ENCODE data around the gene HM13. TPM values are rescaled to one million over a fixed set of nuclear protein-coding genes. Genes with fewer than 3 reads are reported as not detected.

The HM13 gene
- total and polyA plus RNA-seq, 3 experiments from 2014 or later = 153 to 167 (median 166) TPM

- Mint-ChIP-seq H3K4me3 (no peak overlapping the region), H3K4me1 (peaks cover 0 to 4% (median 0%) of the 10 kb centered on the region in 3 donors), H3K9me3 (no peaks in the 10 kb centered on the region), H3K27ac (no peak overlapping the region), H3K27me3 (peaks cover 8 to 29% of the 10 kb centered on the region in 2 donors), H3K36me3 (no peaks in the 10 kb centered on the region)
- H3K4me1 ChIP-seq (ENCODE audit: insufficient read depth, low read length) = no peaks in the 10 kb centered on the region
- no peaks in the 10 kb centered on the region for H3K9me3 ChIP-seq (ENCODE audit: low read length)
- H3K27me3 ChIP-seq (ENCODE audit: insufficient read depth, low read length, poor library complexity, severe bottlenecking) = no peaks in the 10 kb centered on the region
- ChIA-PET CTCF (interaction anchor here (23.1 kb wide), 1 partner anchor 50 kb away, joined by 887 read pairs; no protein-coding TSS in a partner anchor), POLR2A (no interaction called here)
- DNase-seq = no peak
- no peaks in the 10 kb centered on the region for H3K36me3 ChIP-seq (ENCODE audit: insufficient read depth, low read length)
- H3K27ac ChIP-seq (ENCODE audit: low read depth, low read length) = no peak overlapping the region
- no peak overlapping the region for H3K4me3 ChIP-seq (ENCODE audit: low read length)
Observed at GRCh38 chr20:31615416-31615815, 101.2 kb downstream of the HM13 start.

- POLR2A ChIA-PET = no interaction called here
- no peak overlapping the region for H3K27ac Mint-ChIP-seq
- Histone ChIP-seq H3K4me3 (ENCODE audit: low read length) (no peak overlapping the region), H3K36me3 (ENCODE audit: insufficient read depth, low read length) (no peaks in the 10 kb centered on the region), H3K27ac (ENCODE audit: low read depth, low read length) (no peak overlapping the region), H3K4me1 (ENCODE audit: insufficient read depth, low read length) (no peaks in the 10 kb centered on the region), H3K9me3 (ENCODE audit: low read length) (no peaks in the 10 kb centered on the region), H3K27me3 (ENCODE audit: insufficient read depth, low read length, poor library complexity, severe bottlenecking) (no peaks in the 10 kb centered on the region)
- H3K9me3 Mint-ChIP-seq = no peaks in the 10 kb centered on the region
- CTCF ChIA-PET = interaction anchor here (23.1 kb wide), 1 partner anchor 52 kb away, joined by 887 read pairs; no protein-coding TSS in a partner anchor
- H3K36me3 Mint-ChIP-seq = no peaks in the 10 kb centered on the region
- peaks cover 0 to 4% (median 0%) of the 10 kb centered on the region in 3 donors for H3K4me1 Mint-ChIP-seq
- no peak overlapping the region for H3K4me3 Mint-ChIP-seq
- H3K27me3 Mint-ChIP-seq = peaks cover 8 to 24% of the 10 kb centered on the region in 2 donors
- no peak for DNase-seq
Observed at GRCh38 chr20:31617432-31618104, 103.3 kb downstream of the HM13 start.

Other genes with a start within 250 kb of the HM13 start
- gene DEFB116, start 205.9 kb upstream of the HM13 start, total RNA-seq = not detected
- not detected for gene DEFB116, start 205.9 kb upstream of the HM13 start, polyA plus RNA-seq
- not detected for gene DEFB118, start 145.8 kb upstream of the HM13 start, total RNA-seq
- not detected for gene DEFB118, start 145.8 kb upstream of the HM13 start, polyA plus RNA-seq
- not detected for gene DEFB119, start 123.9 kb upstream of the HM13 start, total RNA-seq
- not detected for gene DEFB119, start 123.9 kb upstream of the HM13 start, polyA plus RNA-seq
- not detected for gene DEFB121, start 108.2 kb upstream of the HM13 start, total RNA-seq
- not detected for gene DEFB121, start 108.2 kb upstream of the HM13 start, polyA plus RNA-seq
- gene DEFB123, start 73.8 kb upstream of the HM13 start, total RNA-seq = not detected
- not detected for gene DEFB123, start 73.8 kb upstream of the HM13 start, polyA plus RNA-seq
- gene DEFB124, start 39.3 kb upstream of the HM13 start, total RNA-seq = not detected
- not detected for gene DEFB124, start 39.3 kb upstream of the HM13 start, polyA plus RNA-seq
- gene REM1, start 39.2 kb upstream of the HM13 start, total RNA-seq = not detected
- not detected for gene REM1, start 39.2 kb upstream of the HM13 start, polyA plus RNA-seq
- under 1 TPM; 0.55 to 0.72 TPM for gene ID1, start 90.8 kb downstream of the HM13 start, total RNA-seq
- gene ID1, start 90.8 kb downstream of the HM13 start, polyA plus RNA-seq = 2.2 TPM
- gene COX4I2, start 123.5 kb downstream of the HM13 start, total RNA-seq = not detected
- not detected for gene COX4I2, start 123.5 kb downstream of the HM13 start, polyA plus RNA-seq
- gene BCL2L1, start 208.4 kb downstream of the HM13 start, total RNA-seq = 100 to 1,000 TPM; 328 TPM
- 32.1 TPM for gene BCL2L1, start 208.4 kb downstream of the HM13 start, polyA plus RNA-seq
- 10 to 100 TPM; 60.3 to 62.7 TPM for gene TPX2, start 224.8 kb downstream of the HM13 start, total RNA-seq
- 1.1 TPM for gene TPX2, start 224.8 kb downstream of the HM13 start, polyA plus RNA-seq